ENCODE data around the gene APOM. TPM values are rescaled to one million over a fixed set of nuclear protein-coding genes. Genes with fewer than 3 reads are reported as not detected.

APOM gene
- total RNA-seq, 1 experiment from 2014 or later, result 3.5 TPM

DNA sequence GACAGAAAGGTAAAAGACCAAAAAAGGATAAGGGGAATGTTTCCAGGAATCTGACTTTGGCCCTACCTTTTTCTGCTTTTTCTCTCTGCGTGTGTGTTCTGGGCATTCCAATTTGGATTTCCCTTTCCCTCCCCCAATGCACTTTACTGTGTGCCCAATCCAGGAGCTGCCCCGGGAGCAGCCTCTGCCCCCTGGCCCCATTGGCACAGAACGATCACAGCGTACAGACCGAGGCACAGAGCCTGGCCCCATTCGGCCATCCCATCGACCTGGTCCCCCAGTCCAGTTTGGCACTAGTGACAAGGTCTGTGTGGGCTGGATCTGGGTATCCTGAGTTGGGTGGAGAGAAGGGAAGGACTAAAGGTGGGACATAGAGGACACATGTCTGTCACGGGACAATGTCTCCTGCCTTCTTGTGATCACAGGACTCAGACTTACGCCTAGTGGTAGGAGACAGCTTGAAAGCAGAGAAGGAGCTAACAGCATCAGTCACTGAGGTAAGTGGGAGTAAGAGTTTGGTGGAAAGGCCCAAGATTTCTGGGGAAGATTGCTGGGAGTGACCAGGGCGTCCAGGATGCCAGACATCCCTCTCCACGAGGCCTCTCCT, 20.6 kb upstream of the APOM start:
- Mint-ChIP-seq H3K9me3 (no peaks in the 10 kb centered on the region), H3K36me3 (peaks cover 75% of the 10 kb centered on the region), H3K27me3 (ENCODE audit: low read depth) (no peaks in the 10 kb centered on the region; the same call in 1 of the 2 replicates), H3K4me3 (no peak overlapping the region), H3K4me1 (no peaks in the 10 kb centered on the region), H3K27ac (no peak overlapping the region; the same call in 1 of the 2 replicates)
- ChIA-PET CTCF (interaction anchor here (1.4 kb wide), 1 partner anchor 84 kb away, joined by 4 read pairs; no protein-coding TSS in a partner anchor), POLR2A (interaction anchor here (0.5 to 1.1 kb wide), 2 partner anchors 17 to 46 kb away, joined by 3 to 5 read pairs; no protein-coding TSS in a partner anchor)
- ATAC-seq, result no peak
- TF ChIP-seq JUN (CRISPR knock-in tag; IDR thresholded peaks at IDR 0.05), result 0 out of 2 replicates have a peak, but pooled peaks have one; percentile 28
- TF ChIP-seq, protein P1, sequence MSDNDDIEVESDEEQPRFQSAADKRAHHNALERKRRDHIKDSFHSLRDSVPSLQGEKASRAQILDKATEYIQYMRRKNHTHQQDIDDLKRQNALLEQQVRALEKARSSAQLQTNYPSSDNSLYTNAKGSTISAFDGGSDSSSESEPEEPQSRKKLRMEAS (CRISPR knock-in tag; IDR thresholded peaks at IDR 0.05), result no peak
- DNase-seq (ENCODE audit: low spot score), result no peak

DNA sequence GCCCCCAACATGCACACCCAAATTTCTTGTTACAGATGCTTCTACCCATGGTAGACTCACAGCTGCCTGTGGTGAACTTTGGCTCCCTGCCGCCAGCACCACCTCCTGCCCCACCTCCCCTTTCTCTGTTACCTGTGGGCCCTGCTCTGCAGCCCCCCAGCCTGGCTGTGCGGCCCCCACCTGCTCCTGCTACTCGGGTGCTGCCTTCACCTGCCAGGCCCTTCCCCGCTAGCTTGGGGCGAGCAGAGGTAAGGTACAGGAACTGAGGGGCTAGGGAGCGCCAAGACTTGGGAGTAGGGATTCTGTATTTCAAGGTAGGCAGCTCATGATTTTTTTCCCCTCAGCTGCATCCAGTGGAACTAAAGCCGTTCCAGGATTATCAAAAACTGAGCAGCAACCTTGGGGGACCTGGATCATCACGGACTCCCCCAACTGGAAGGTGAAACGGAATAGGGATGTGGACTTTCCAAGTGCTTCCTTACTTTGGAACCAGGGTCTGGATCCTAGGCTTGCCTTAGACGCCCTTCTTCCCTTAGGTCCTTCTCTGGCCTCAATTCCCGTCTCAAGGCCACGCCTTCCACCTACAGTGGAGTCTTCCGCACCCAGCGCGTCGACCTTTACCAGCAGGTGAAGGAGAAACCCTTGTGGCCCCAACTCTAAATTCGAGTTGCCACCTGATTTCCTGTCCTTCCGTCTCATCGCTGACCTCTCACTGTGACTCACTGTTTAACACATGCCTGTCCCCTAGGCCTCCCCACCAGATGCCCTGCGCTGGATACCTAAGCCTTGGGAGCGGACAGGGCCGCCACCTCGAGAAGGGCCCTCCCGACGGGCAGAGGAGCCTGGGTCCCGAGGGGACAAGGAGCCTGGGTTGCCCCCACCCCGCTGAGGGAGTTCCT, 18.7 kb upstream of the APOM start:
- H3K4me3 Mint-ChIP-seq, result no peak overlapping the region
- H3K9me3 Mint-ChIP-seq, result no peaks in the 10 kb centered on the region
- peaks cover 77% of the 10 kb centered on the region for H3K36me3 Mint-ChIP-seq
- ChIA-PET CTCF (interaction anchor here (0.5 to 0.9 kb wide), 2 partner anchors 80 to 133 kb away, joined by 3 to 5 read pairs; no protein-coding TSS in a partner anchor), POLR2A (interaction anchor here (0.7 to 1.2 kb wide), 2 partner anchors 27 to 103 kb away, joined by 3 to 4 read pairs; partner anchors contain the start of genes GPANK1 and MSH5)
- no peaks in the 10 kb centered on the region for H3K27me3 Mint-ChIP-seq (ENCODE audit: low read depth)
- TF ChIP-seq GABPB1 (CRISPR knock-in tag; IDR thresholded peaks at IDR 0.05), result no peak
- no peak for TF ChIP-seq SMAD3 (CRISPR knock-in tag; IDR thresholded peaks at IDR 0.05; ENCODE audit: borderline replicate concordance)
- no peak for TF ChIP-seq FOXK1 (CRISPR knock-in tag; IDR thresholded peaks at IDR 0.05)
- TF ChIP-seq MXD4 (CRISPR knock-in tag; IDR thresholded peaks at IDR 0.05; ENCODE audit: borderline replicate concordance), result no peak
- no peak for TF ChIP-seq JUN (CRISPR knock-in tag; IDR thresholded peaks at IDR 0.05)
- TF ChIP-seq ZNF121 (CRISPR knock-in tag; IDR thresholded peaks at IDR 0.05), result no peak
- TF ChIP-seq, protein P2, sequence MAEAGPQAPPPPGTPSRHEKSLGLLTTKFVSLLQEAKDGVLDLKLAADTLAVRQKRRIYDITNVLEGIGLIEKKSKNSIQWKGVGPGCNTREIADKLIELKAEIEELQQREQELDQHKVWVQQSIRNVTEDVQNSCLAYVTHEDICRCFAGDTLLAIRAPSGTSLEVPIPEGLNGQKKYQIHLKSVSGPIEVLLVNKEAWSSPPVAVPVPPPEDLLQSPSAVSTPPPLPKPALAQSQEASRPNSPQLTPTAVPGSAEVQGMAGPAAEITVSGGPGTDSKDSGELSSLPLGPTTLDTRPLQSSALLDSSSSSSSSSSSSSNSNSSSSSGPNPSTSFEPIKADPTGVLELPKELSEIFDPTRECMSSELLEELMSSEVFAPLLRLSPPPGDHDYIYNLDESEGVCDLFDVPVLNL (CRISPR knock-in tag; IDR thresholded peaks at IDR 0.05; ENCODE audit: borderline replicate concordance, low read depth), result no peak
- no peak for TF ChIP-seq RELA (CRISPR knock-in tag; IDR thresholded peaks at IDR 0.05; ENCODE audit: borderline replicate concordance)
- DNase-seq (ENCODE audit: low spot score), result no peak
- peak overlapping the region; percentile 66 for H3K27ac Mint-ChIP-seq
- no peak for ATAC-seq
- H3K4me1 Mint-ChIP-seq, result no peaks in the 10 kb centered on the region

DNA sequence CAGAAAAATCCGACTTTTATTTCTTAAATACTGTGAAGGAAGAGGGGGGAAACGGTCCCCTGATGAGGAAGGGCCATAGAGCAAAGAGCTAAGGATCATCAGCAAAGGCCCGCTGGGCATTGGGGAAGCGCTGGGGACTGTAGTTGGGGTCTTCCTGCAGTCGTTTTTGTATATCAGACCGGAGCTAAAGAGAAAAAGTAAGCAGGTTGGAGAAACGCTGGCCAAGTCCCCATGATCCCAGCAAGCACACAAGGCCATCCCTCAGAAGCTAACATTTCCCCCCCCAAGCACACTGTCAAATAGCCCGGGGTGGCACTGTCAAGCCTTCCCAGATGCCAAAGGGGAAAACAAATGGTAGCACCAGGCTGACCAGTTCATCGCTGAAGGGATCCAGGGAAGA, 16.7 kb upstream of the APOM start:
- no peak for DNase-seq (ENCODE audit: low spot score)
- Mint-ChIP-seq H3K27me3 (ENCODE audit: low read depth) (no peaks in the 10 kb centered on the region), H3K27ac (peak overlapping the region; percentile 21; the same call in 1 of the 2 replicates), H3K4me1 (no peaks in the 10 kb centered on the region), H3K9me3 (no peaks in the 10 kb centered on the region), H3K4me3 (no peak overlapping the region), H3K36me3 (peaks cover 73% of the 10 kb centered on the region)
- ChIA-PET CTCF (interaction anchor here (0.6 to 1.6 kb wide), 4 partner anchors 13 to 447 kb away, joined by 3 to 4 read pairs (median 3); no protein-coding TSS in a partner anchor), POLR2A (interaction anchor here (0.6 to 2.0 kb wide), 7 partner anchors 8 to 100 kb away, joined by 3 to 7 read pairs (median 4); partner anchors contain the start of gene BAG6)
- TF ChIP-seq NFATC4 (CRISPR knock-in tag; IDR thresholded peaks at IDR 0.05) (0 out of 2 replicates have a peak, but pooled peaks have one; percentile 70), EMX1 (CRISPR knock-in tag; IDR thresholded peaks at IDR 0.05) (0 out of 2 replicates have a peak, but pooled peaks have one; percentile 18)
- TF ChIP-seq, protein P3, sequence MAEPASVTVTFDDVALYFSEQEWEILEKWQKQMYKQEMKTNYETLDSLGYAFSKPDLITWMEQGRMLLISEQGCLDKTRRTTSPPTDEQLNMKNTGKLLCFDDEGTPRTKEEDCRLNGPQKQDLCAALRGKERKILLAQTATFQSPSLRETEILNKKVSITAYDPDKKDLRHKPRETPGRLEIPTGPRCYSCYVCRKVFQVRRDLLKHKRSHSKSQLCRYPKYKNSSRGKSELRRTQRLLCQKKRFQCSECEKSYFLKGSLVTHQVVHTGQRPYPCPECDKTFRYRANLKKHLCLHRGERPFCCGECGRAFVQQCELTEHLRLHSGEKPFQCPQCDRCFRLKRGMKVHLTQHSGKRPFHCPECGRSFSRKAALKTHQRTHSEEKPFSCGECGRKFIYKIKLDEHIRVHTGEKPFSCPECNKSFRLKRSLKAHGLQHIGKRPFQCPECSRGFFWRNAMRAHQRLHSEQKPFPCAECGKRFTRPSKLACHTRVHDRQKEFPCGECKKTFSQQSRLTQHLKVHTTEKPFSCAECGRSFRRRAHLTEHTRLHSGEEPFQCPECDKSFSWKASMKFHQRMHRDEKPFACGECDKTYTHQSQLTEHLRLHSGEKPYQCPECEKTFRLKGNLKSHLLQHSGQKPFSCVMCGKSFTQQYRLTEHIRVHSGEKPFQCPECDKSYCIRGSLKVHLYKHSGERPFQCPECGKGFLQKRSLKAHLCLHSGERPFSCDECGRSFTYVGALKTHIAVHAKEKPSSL (CRISPR knock-in tag; conservative IDR thresholded peaks at IDR 0.05), result peak; percentile 70; the same call in 1 of the 2 replicates
- TF ChIP-seq, protein P4, sequence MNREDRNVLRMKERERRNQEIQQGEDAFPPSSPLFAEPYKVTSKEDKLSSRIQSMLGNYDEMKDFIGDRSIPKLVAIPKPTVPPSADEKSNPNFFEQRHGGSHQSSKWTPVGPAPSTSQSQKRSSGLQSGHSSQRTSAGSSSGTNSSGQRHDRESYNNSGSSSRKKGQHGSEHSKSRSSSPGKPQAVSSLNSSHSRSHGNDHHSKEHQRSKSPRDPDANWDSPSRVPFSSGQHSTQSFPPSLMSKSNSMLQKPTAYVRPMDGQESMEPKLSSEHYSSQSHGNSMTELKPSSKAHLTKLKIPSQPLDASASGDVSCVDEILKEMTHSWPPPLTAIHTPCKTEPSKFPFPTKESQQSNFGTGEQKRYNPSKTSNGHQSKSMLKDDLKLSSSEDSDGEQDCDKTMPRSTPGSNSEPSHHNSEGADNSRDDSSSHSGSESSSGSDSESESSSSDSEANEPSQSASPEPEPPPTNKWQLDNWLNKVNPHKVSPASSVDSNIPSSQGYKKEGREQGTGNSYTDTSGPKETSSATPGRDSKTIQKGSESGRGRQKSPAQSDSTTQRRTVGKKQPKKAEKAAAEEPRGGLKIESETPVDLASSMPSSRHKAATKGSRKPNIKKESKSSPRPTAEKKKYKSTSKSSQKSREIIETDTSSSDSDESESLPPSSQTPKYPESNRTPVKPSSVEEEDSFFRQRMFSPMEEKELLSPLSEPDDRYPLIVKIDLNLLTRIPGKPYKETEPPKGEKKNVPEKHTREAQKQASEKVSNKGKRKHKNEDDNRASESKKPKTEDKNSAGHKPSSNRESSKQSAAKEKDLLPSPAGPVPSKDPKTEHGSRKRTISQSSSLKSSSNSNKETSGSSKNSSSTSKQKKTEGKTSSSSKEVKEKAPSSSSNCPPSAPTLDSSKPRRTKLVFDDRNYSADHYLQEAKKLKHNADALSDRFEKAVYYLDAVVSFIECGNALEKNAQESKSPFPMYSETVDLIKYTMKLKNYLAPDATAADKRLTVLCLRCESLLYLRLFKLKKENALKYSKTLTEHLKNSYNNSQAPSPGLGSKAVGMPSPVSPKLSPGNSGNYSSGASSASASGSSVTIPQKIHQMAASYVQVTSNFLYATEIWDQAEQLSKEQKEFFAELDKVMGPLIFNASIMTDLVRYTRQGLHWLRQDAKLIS (CRISPR knock-in tag; IDR thresholded peaks at IDR 0.05; ENCODE audit: borderline replicate concordance), result no peak
- ATAC-seq, result no peak; the same call in 1 of the 2 replicates
